ENCODE results near the gene IPO9.

Gene IPO9

DNA sequence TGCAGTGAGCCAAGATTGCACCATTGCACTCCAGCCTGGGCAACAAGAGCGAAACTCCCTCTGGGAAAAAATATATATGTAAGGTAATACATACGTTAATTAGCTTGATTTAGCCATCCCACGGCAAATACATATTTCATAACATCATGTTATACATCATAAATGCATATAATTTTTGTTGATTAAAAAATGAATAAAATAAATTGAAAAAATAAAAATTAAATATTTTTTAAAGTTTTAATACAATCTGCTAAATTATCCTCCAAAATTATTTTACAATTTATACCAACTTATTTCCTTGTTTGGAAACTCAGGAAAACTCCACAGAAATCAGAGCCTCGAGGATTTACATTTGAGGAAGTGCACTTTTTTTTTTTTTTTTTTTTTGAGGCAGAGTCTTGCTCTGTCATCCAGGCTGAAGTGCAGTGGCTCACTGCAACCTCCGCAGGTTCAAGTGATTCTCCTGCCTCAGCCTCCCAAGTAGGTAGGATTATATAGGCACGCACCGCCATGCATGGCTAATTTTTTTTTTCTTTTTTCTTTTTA lies 12.6 kb upstream of the IPO9 start:
- no peak overlapping the region for H2AFZ ChIP-seq (ENCODE audit: low read length)
- H3K27ac ChIP-seq (ENCODE audit: low read depth, low read length, poor library complexity, severe bottlenecking) = no peak overlapping the region
- H3K9ac ChIP-seq (ENCODE audit: low read length) = no peak overlapping the region
- no peaks in the 10 kb centered on the region for H3K4me1 ChIP-seq (ENCODE audit: insufficient read depth, low read length, severe bottlenecking)
- no peaks in the 10 kb centered on the region for H3K79me2 ChIP-seq (ENCODE audit: insufficient read depth, low read length)
- H4K20me1 ChIP-seq (ENCODE audit: insufficient read depth, low read length) = no peaks in the 10 kb centered on the region
- H3K9me2 ChIP-seq (ENCODE audit: low read depth, low read length) = no peaks in the 10 kb centered on the region
- H3K27me3 ChIP-seq (ENCODE audit: insufficient read depth, low read length) = peaks cover 3% of the 10 kb centered on the region; the same call in 1 of the 2 replicates
- TF ChIP-seq EZH2 (IDR thresholded peaks at IDR 0.05; ENCODE audit: borderline replicate concordance, low read length) (no peak), CTCF (IDR thresholded peaks at IDR 0.05; ENCODE audit: low read length) (no peak)
- H3K9me3 ChIP-seq (ENCODE audit: low read length) = no peaks in the 10 kb centered on the region
- H3K36me3 ChIP-seq (ENCODE audit: insufficient read depth, low read length) = no peaks in the 10 kb centered on the region
- no peak overlapping the region for H3K4me3 ChIP-seq (ENCODE audit: low read depth, low read length, poor library complexity, severe bottlenecking)
- H3F3A ChIP-seq (ENCODE audit: insufficient read depth, low read length) = no peaks in the 10 kb centered on the region
- H3K4me2 ChIP-seq (ENCODE audit: low read length) = no peak overlapping the region

- Histone ChIP-seq H3K4me3 (ENCODE audit: low read depth, low read length, poor library complexity, severe bottlenecking) (no peak overlapping the region), H3F3A (ENCODE audit: insufficient read depth, low read length) (no peaks in the 10 kb centered on the region), H2AFZ (ENCODE audit: low read length) (no peak overlapping the region), H3K9me2 (ENCODE audit: low read depth, low read length) (no peaks in the 10 kb centered on the region), H4K20me1 (ENCODE audit: insufficient read depth, low read length) (no peaks in the 10 kb centered on the region), H3K27ac (ENCODE audit: low read depth, low read length, poor library complexity, severe bottlenecking) (no peak overlapping the region), H3K36me3 (ENCODE audit: insufficient read depth, low read length) (no peaks in the 10 kb centered on the region), H3K27me3 (ENCODE audit: insufficient read depth, low read length) (no peaks in the 10 kb centered on the region), H3K4me1 (ENCODE audit: insufficient read depth, low read length, severe bottlenecking) (no peaks in the 10 kb centered on the region), H3K9ac (ENCODE audit: low read length) (no peak overlapping the region), H3K9me3 (ENCODE audit: low read length) (no peaks in the 10 kb centered on the region), H3K79me2 (ENCODE audit: insufficient read depth, low read length) (no peaks in the 10 kb centered on the region), H3K4me2 (ENCODE audit: low read length) (no peak overlapping the region)
- no peak for TF ChIP-seq EZH2 (IDR thresholded peaks at IDR 0.05; ENCODE audit: borderline replicate concordance, low read length)
- TF ChIP-seq CTCF (IDR thresholded peaks at IDR 0.05; ENCODE audit: low read length) = no peak
Observed at GRCh38 chr1:201818971-201819750, 9.8 kb upstream of the IPO9 start.

DNA sequence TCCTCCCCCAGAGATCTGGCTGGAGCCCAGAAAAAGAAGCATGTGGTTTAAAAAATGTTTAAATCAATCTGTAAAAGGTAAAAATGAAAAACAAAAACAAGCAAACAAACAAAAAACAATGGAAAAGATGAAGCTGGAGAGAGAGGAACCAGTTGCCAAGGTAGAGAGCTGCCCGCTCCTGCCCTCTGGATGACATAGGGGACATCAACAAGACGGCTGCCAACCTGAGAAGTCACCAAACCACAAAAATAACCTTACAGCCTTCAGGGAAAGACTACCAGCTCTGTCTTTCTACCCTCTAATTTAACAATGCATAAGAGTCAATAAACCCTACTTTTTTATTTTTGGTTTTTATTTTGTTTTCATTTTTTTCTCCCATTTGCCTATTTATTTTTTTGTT lies 8.5 kb upstream of the IPO9 start:
- H3K27ac ChIP-seq (ENCODE audit: low read depth, low read length, poor library complexity, severe bottlenecking) = no peak overlapping the region
- no peaks in the 10 kb centered on the region for H3K4me1 ChIP-seq (ENCODE audit: insufficient read depth, low read length, severe bottlenecking)
- H2AFZ ChIP-seq (ENCODE audit: low read length) = no peak overlapping the region
- H3K4me3 ChIP-seq (ENCODE audit: low read depth, low read length, poor library complexity, severe bottlenecking) = no peak overlapping the region
- no peak overlapping the region for H3K9ac ChIP-seq (ENCODE audit: low read length)
- TF ChIP-seq CTCF (IDR thresholded peaks at IDR 0.05; ENCODE audit: low read length) = no peak
- no peak for TF ChIP-seq EZH2 (IDR thresholded peaks at IDR 0.05; ENCODE audit: borderline replicate concordance, low read length)
- H3K36me3 ChIP-seq (ENCODE audit: insufficient read depth, low read length) = no peaks in the 10 kb centered on the region
- no peaks in the 10 kb centered on the region for H3K27me3 ChIP-seq (ENCODE audit: insufficient read depth, low read length)
- H3K4me2 ChIP-seq (ENCODE audit: low read length) = no peak overlapping the region
- H3K79me2 ChIP-seq (ENCODE audit: insufficient read depth, low read length) = no peaks in the 10 kb centered on the region
- H3K9me2 ChIP-seq (ENCODE audit: low read depth, low read length) = no peaks in the 10 kb centered on the region
- no peaks in the 10 kb centered on the region for H3F3A ChIP-seq (ENCODE audit: insufficient read depth, low read length)
- H4K20me1 ChIP-seq (ENCODE audit: insufficient read depth, low read length) = no peaks in the 10 kb centered on the region
- H3K9me3 ChIP-seq (ENCODE audit: low read length) = no peaks in the 10 kb centered on the region
